Measurements from ENCODE around the gene NFKBIE.

- TF ChIP-seq POLR2A (IDR thresholded peaks at IDR 0.05; ENCODE audit: low read depth, low read length) (no peak), TAF1 (IDR thresholded peaks at IDR 0.05; ENCODE audit: borderline replicate concordance, low read depth, low read length) (no peak), POLR2AphosphoS5 (IDR thresholded peaks at IDR 0.05; ENCODE audit: low read depth, low read length) (no peak)
These were observed 21.4 kb upstream of the NFKBIE start for GRCh38 chr6:44286747-44287146.

Measured in GM12892 (cell line).